Measurements from ENCODE around the gene GRWD1. TPM values are rescaled to one million over a fixed set of nuclear protein-coding genes. Genes with fewer than 3 reads are reported as not detected.

GRWD1 gene
- total and polyA plus RNA-seq, 10 of the 15 experiments (the other 5 are each of a cell fraction or from before 2014, with no cell fraction given), result 1.4 to 103 (median 30.7) TPM

GRCh38 chr19:48495396-48495795, 49.6 kb downstream of the GRWD1 start (continued):
- TF ChIP-seq TBL1XR1 (IDR thresholded peaks at IDR 0.05; ENCODE audit: low read depth, low read length), result no peak
- no peak for TF ChIP-seq CEBPZ (IDR thresholded peaks at IDR 0.05; ENCODE audit: low read depth, low read length)
- TF ChIP-seq POLR2AphosphoS5 (IDR thresholded peaks at IDR 0.05; ENCODE audit: low read length), result no peak
- no peak for TF ChIP-seq STAT1 (conservative IDR thresholded peaks at IDR 0.05)
- TF ChIP-seq CBFB (IDR thresholded peaks at IDR 0.05; ENCODE audit: low read depth), result no peak
- TF ChIP-seq NR2C2 (IDR thresholded peaks at IDR 0.05; ENCODE audit: borderline replicate concordance, control insufficient read depth, insufficient read length, low read depth), result no peak

GRCh38 chr19:48496959-48497727, 51.4 kb downstream of the GRWD1 start:
- in situ Hi-C loops (cut with MboI) (no loop called here), intact Hi-C loops (cut with micrococcal nuclease; ENCODE audit: unreplicated experiment) (no loop called here)
- Histone ChIP-seq H3K27ac (ENCODE audit: control insufficient read depth, insufficient read depth) (no peak overlapping the region), H3K27me3 (replicated peaks in 1 of 2; ENCODE audit: control insufficient read depth in 2 of 2, insufficient read depth in 2 of 2, low read length in 1 of 2) (peaks cover 1 to 3% of the 10 kb centered on the region in 2 experiments; a peak in 2 of 4 replicates), H3K4me3 (no peak overlapping the region), H3K36me3 (ENCODE audit: control insufficient read depth in 2 of 2, insufficient read depth in 2 of 2, low read length in 1 of 2) (no peaks in the 10 kb centered on the region), H3K4me1 (ENCODE audit: control insufficient read depth, insufficient read depth, low read length) (0 out of 2 replicates have a peak, but pooled peaks cover 4% of the 10 kb centered on the region), H3K4me2 (ENCODE audit: control insufficient read depth, insufficient read depth) (no peak overlapping the region), H3K79me2 (ENCODE audit: control insufficient read depth, insufficient read depth, low read length) (no peaks in the 10 kb centered on the region), H3K9me3 (replicated peaks; ENCODE audit: control insufficient read depth, insufficient read depth, low read length) (no peaks in the 10 kb centered on the region), H4K20me1 (ENCODE audit: control insufficient read depth, insufficient read depth) (no peaks in the 10 kb centered on the region), H2AFZ (ENCODE audit: control insufficient read depth, low read depth, low read length) (no peak overlapping the region), H3K9ac (ENCODE audit: control insufficient read depth, insufficient read depth, low read length) (no peak overlapping the region)
- ChIA-PET RAD21 (ENCODE audit: unreplicated experiment) (no interaction called here), CTCF (interaction anchor here (1.8 kb wide), 1 partner anchor 10 kb away, joined by 5 read pairs; no protein-coding TSS in a partner anchor), POLR2A (no interaction called here), SMC1A (ENCODE audit: uncharacterized antibody, unreplicated experiment) (no interaction called here)
- no peak for FAIRE-seq
- no peak for DNase-seq (ENCODE audit: low read depth, low spot score)
- no TSS peak for BruUV-seq (replicated peaks)
- no peak for TF ChIP-seq TAF1 (IDR thresholded peaks at IDR 0.05; ENCODE audit: borderline replicate concordance, low read depth, low read length)
- 64% methylated on average over 38 of the region's 45 CpGs for WGBS (ENCODE audit: insufficient coverage, insufficient replicate concordance, low lambda C conversion rate, missing lambda C conversion rate)
- ATAC-seq, result no peak

Data from GM12878 (cell line).